Measurements from ENCODE around the gene RHBDF2. TPM values are rescaled to one million over a fixed set of nuclear protein-coding genes. Genes with fewer than 3 reads are reported as not detected.
A peak's percentile ranks its signal among the peaks of the same experiment; 100 is the strongest.

The RHBDF2 gene
- 62.1 TPM for total RNA-seq

DNA sequence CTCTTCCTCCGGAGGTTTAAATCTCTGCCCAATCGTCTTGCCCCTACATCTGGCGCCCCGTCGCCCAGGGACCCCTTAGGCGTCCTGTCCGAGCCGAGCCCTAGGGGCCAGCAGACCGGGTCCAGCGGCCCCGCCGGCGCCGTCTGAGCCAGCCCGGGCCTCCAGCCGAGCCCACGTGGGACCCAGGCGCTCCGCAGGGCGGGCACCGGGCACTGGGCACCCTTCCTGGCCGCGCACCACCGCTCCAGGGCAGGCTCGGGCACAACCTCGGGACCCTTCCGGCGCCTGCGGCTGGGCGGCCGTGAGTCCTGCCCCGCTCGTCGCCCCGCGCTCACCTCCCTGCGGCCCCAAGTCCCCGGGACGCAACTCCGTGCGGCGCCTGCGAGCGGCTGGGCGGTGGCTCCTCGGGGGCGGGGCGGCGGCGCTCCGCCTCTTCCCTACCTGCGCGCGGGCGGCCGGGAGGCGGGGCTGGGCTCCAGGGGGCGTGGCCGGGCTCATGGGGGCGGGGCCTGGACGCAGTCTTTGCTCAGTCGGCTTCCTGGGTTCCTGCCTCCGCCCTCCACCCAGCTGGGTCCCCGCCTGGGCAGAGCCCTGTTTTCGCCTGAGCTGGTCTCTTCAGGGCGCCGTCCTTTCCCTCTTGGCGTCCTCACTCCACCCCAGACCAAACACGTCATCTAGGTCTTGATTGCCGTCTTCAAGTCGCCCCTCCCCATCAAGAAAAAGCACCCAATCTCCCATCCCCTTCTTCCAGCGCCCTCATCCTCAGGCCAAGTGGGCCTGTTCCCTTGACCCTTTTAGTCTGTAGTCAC, at the start of gene RHBDF2:
TSS of gene RHBDF2 (minus strand) at position 406 of the 809 bp plus-strand sequence. CDS start 19,899 bp downstream, outside the sequence.
- H3K27me3 ChIP-seq (ENCODE audit: insufficient read depth, low read length), result no peaks in the 10 kb centered on the region
- peaks cover 81% of the 10 kb centered on the region for H3K4me1 ChIP-seq (ENCODE audit: insufficient read depth, low read length)
- no peaks in the 10 kb centered on the region for H3K9me3 ChIP-seq (ENCODE audit: low read depth, low read length)
- peak within 1 kb of the TSS; percentile 93 for H3K4me3 ChIP-seq (ENCODE audit: low read length)

DNA sequence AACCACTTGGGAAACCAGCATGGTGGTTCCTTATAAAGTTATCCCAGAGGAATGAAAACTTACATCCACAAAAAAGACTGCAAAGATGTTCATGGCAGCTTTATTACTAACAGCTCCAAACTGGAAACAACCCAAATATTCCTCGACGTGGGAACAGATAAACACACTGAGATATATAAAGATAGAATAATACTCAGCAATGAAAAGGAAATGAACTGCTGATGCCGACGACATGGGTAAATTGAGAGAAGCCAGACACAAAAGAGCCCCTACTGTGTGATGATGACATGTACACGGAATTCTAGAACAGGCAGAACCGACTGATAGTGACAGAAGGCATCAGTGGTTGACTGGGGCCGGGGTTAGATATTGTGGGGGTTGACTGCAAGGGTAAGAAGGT, 48.3 kb upstream of the RHBDF2 start:
- Histone ChIP-seq H3K27me3 (ENCODE audit: insufficient read depth, low read length) (no peaks in the 10 kb centered on the region), H3K4me3 (ENCODE audit: low read length) (no peak overlapping the region), H3K4me1 (ENCODE audit: insufficient read depth, low read length) (peaks cover 19% of the 10 kb centered on the region), H3K9me3 (ENCODE audit: low read depth, low read length) (no peaks in the 10 kb centered on the region)

DNA sequence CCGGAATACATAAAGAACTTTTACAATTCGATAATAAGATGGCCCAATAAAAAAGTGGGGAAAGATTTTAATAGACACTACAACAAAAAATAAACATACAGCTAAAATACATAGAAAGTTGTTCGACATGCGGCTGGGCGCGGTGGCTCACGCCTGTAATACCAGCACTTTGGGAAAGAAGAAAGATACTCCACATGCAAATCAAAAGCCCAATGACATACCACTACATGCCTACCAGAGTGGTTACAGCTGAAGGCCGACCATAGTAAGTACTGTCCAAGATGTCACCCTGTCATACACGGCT, 47.9 kb upstream of the RHBDF2 start:
- Histone ChIP-seq H3K9me3 (ENCODE audit: low read depth, low read length) (no peaks in the 10 kb centered on the region), H3K4me1 (ENCODE audit: insufficient read depth, low read length) (peaks cover 19% of the 10 kb centered on the region), H3K27me3 (ENCODE audit: insufficient read depth, low read length) (no peaks in the 10 kb centered on the region), H3K4me3 (ENCODE audit: low read length) (no peak overlapping the region)

DNA sequence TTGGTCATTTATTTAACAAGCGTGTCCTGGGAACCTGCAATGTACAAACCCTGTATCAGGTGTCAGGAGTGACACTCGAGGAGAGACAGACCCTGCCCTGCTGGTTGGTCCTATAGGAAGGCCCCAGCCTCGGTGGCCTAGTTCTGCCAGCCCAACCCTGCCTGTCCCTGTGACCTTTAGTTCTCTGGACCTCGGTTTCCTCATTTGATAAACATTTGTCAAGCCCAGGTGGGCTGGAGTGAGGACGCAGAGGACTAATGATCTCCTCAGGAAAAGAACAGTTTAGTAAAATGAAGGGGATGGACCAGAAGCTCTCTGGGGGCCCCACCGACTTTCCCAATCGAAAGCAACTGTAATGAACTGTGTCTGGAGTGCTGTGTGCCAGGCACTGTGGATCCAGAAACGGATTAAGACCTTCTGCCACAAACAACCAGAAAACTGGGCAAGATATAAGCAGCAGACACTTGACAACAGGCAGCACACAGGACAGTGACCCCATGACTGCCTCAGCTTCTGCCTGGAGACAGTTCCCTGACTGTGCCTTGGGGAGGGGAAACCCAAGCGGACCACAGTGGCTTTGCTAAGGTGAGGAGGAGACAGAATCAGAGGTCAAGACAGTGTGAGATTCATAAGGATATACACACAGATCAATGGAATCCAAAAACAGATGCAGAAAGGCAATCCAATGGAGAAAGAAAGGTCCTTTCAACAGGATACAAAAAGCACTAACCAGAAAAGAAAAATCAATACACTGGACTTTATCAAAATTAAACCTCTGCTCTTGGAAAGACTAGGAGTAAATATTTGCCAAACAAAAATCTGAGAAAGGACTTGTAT, 47.4 kb upstream of the RHBDF2 start:
- Histone ChIP-seq H3K4me1 (ENCODE audit: insufficient read depth, low read length) (peaks cover 19% of the 10 kb centered on the region), H3K4me3 (ENCODE audit: low read length) (no peak overlapping the region), H3K9me3 (ENCODE audit: low read depth, low read length) (no peaks in the 10 kb centered on the region), H3K27me3 (ENCODE audit: insufficient read depth, low read length) (no peaks in the 10 kb centered on the region)

- Histone ChIP-seq H3K9me3 (ENCODE audit: low read depth, low read length) (no peaks in the 10 kb centered on the region), H3K4me1 (ENCODE audit: insufficient read depth, low read length) (peaks cover 19% of the 10 kb centered on the region), H3K27me3 (ENCODE audit: insufficient read depth, low read length) (no peaks in the 10 kb centered on the region), H3K4me3 (ENCODE audit: low read length) (no peak overlapping the region)
These were observed 46.5 kb upstream of the RHBDF2 start for GRCh38 chr17:76547642-76548202.

DNA sequence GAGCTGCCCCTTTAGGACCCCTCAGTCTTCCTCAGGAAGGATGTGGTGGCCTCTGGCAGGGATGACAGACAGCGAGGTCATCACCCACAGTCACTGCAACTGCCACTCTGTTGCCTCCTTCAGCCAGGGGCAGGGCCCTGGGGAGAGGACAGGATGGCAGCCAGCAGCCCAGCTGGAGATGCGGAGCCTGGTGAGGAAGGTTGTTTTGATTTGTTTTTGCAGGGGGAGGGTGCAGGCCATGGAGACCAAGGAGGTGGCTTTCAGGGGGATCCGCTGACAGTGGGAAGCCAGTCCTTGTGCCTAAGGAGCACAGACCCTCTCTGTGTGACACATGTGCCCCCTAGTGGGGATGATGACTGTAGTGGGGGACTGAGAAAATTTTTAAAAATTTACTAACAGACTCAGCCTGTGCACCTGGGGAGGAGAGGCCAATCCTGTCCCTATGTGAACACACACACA, 46.0 kb upstream of the RHBDF2 start:
- no peaks in the 10 kb centered on the region for H3K27me3 ChIP-seq (ENCODE audit: insufficient read depth, low read length)
- no peak overlapping the region for H3K4me3 ChIP-seq (ENCODE audit: low read length)
- peaks cover 19% of the 10 kb centered on the region for H3K4me1 ChIP-seq (ENCODE audit: insufficient read depth, low read length)
- H3K9me3 ChIP-seq (ENCODE audit: low read depth, low read length), result no peaks in the 10 kb centered on the region

DNA sequence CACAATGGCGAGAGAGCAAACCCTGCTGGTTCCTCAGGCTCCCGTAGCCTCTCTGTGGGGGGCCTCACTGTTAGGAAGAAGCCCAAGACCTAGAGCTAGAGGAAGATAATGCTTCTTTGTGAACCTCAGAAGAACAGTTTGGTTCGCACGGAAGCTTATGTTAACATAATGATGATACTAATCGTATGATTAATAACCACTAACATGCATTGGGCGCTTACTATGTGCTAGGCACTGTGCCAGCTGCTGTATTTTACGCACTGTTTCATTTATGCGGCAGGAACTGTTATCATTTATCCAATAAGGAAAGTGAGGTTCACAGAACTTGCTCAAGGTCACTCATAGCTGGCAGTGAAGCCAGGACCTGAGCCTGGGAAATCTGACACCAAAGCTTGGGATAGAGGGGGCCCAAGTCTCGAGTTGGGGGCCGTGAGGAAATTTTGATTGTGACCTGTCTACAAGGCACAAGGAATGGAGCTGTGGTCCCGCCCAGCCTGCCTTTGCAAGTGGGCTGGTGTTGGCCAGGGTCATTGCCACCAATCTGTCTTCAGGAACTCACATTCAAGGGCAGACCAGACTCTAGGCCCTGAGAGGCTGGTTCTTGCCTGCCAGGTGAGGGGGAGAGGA, 45.4 kb upstream of the RHBDF2 start:
- Histone ChIP-seq H3K4me3 (ENCODE audit: low read length) (no peak overlapping the region), H3K9me3 (ENCODE audit: low read depth, low read length) (no peaks in the 10 kb centered on the region), H3K27me3 (ENCODE audit: insufficient read depth, low read length) (no peaks in the 10 kb centered on the region), H3K4me1 (ENCODE audit: insufficient read depth, low read length) (peaks cover 18% of the 10 kb centered on the region)

DNA sequence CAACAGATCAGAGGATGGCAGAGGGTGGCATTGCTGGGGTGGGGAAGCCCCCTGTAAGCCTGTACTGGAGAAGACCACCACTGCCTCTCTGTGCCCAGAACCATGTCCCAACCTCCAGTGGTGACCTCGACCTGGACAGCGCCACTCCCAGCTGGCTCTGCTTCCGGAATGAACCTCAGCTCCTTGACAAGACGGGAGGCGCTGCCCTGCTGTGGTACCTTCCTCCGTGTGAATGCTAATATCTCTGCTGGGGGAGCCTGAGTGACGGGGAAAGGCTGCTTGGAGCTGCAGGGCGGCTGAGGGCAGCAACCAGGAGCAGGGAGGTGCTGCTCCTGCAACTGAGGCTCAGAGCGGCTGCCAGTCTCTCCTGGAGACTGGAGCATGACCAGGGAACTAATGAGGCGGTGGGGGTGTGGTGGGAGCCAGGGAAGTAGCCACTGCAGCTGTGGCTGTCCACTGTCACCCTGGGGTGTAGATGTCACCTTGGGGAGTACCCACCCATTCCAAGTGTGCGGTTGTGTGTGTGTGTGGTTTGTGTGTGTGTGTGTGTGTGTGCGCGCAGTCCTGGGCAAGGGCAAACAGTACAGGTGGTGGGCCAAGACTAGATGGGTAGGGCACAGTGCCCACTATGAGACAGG, 44.8 kb upstream of the RHBDF2 start:
- Histone ChIP-seq H3K27me3 (ENCODE audit: insufficient read depth, low read length) (no peaks in the 10 kb centered on the region), H3K9me3 (ENCODE audit: low read depth, low read length) (no peaks in the 10 kb centered on the region), H3K4me3 (ENCODE audit: low read length) (no peak overlapping the region), H3K4me1 (ENCODE audit: insufficient read depth, low read length) (peaks cover 12% of the 10 kb centered on the region)

DNA sequence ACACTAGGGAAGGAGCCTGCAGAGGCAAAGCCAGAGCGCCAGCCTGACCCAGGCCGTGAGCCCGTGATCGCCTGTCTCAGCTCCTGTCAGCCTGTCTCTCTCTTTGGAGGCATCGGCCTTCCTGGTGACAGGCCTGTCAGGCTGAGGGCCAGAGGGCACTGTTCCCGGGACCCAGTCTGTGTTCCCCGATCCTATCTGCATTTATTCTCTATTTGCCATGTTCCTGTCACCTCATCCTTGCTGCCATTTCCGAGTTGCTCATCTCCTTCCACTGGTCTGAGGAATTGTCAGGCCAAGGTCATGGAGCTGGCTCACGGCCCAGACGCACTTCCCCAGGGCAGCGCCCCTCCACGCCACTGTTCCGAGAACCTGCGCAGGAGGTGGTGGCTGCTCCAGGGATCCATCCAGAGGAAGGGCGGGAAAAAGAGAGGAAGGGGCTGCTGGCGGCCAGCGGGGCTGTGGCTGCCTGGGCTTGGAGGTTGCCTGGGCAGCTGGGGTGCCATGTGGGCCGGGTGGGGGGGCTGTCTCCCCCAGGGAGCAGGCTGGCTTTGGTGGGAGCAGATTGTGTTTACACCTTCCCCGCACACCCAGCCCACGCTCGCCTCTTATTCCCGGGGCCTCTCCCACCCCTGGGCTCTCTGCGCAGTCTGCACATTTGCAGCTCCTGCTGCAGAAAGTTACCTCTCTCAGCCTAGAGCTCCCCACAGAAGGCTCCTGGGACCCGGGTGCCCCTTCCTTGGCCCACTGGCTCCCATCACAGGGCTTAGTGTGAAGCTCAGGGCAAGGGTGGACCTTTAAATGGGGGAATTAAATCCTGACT, 43.5 kb upstream of the RHBDF2 start:
- Histone ChIP-seq H3K4me3 (ENCODE audit: low read length) (no peak overlapping the region), H3K4me1 (ENCODE audit: insufficient read depth, low read length) (peaks cover 15% of the 10 kb centered on the region), H3K27me3 (ENCODE audit: insufficient read depth, low read length) (peaks cover 5% of the 10 kb centered on the region), H3K9me3 (ENCODE audit: low read depth, low read length) (no peaks in the 10 kb centered on the region)

- peaks cover 15% of the 10 kb centered on the region for H3K4me1 ChIP-seq (ENCODE audit: insufficient read depth, low read length)
- no peak overlapping the region for H3K4me3 ChIP-seq (ENCODE audit: low read length)
- H3K27me3 ChIP-seq (ENCODE audit: insufficient read depth, low read length), result peaks cover 12% of the 10 kb centered on the region
- H3K9me3 ChIP-seq (ENCODE audit: low read depth, low read length), result no peaks in the 10 kb centered on the region
These were observed 42.8 kb upstream of the RHBDF2 start for GRCh38 chr17:76543826-76544545.

- no peak overlapping the region for H3K4me3 ChIP-seq (ENCODE audit: low read length)
- no peaks in the 10 kb centered on the region for H3K9me3 ChIP-seq (ENCODE audit: low read depth, low read length)
- H3K27me3 ChIP-seq (ENCODE audit: insufficient read depth, low read length), result peaks cover 18% of the 10 kb centered on the region
- H3K4me1 ChIP-seq (ENCODE audit: insufficient read depth, low read length), result peaks cover 15% of the 10 kb centered on the region
These were observed 42.2 kb upstream of the RHBDF2 start for GRCh38 chr17:76543482-76543825.

DNA sequence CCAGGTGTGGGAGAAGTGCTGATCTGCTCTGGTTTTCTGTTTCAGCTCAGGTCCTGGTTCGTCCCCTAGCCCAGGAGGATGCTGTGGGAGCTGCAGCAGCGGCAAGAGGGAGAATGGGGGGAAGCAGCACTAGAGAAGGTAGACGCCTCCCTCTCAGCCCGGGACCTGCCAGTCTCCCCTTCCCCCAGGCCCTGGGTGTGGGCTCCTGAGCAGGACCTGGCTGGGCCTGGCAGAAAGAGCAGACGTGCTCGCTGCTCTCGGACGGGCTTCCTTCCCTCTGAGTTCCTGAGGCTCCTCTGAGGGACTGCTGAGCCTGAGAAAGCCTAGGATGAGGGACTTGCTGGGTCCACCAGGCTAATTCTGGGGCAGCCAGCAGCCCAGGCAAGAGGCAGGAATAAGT, 41.8 kb upstream of the RHBDF2 start:
- Histone ChIP-seq H3K9me3 (ENCODE audit: low read depth, low read length) (no peaks in the 10 kb centered on the region), H3K27me3 (ENCODE audit: insufficient read depth, low read length) (peaks cover 23% of the 10 kb centered on the region), H3K4me3 (ENCODE audit: low read length) (no peak overlapping the region), H3K4me1 (ENCODE audit: insufficient read depth, low read length) (peaks cover 20% of the 10 kb centered on the region)

DNA sequence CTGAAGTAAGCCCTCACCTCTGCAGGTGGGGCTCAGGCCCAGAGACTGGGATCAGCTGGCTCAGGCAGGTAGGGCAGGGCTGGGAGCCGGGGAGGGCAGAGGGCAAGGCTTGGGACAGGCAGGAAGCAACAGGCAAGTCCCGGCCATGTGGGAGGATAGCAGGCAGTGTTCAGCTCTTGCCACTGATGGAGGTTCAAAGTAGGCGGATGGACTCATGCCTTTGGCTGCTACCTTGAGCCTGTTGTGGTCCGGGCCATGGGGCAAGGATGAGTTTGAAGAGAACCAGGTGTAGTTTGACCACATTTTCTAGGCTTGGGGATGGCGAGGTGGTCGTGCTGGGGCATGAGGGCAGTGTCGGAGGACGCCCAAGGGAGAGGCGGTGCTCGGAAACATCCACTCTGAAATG, 41.3 kb upstream of the RHBDF2 start:
- Histone ChIP-seq H3K4me1 (ENCODE audit: insufficient read depth, low read length) (peaks cover 23% of the 10 kb centered on the region), H3K4me3 (ENCODE audit: low read length) (no peak overlapping the region), H3K9me3 (ENCODE audit: low read depth, low read length) (no peaks in the 10 kb centered on the region), H3K27me3 (ENCODE audit: insufficient read depth, low read length) (peaks cover 23% of the 10 kb centered on the region)
